Stimulated activated naive CD4-positive, alpha-beta T cell (primary cell): Measurements from ENCODE around the gene LLGL2.

Source experiments
- DNase-seq, 6 experiments: peaks; one replicate each; lab custom pipeline; 2025; lab: John Stamatoyannopoulos, UW

The LLGL2 gene

GRCh38 chr17:75492555-75493168 lies 32.8 kb upstream of the LLGL2 start:
- DNase-seq = no peak

- no peak for DNase-seq
Measured at GRCh38 chr17:75493476-75494129, 31.9 kb upstream of the LLGL2 start.

GRCh38 chr17:75494326-75494877 lies 31.1 kb upstream of the LLGL2 start:
- no peak for DNase-seq

GRCh38 chr17:75496005-75496404 lies 29.5 kb upstream of the LLGL2 start:
- no peak for DNase-seq

- DNase-seq = peak in 1 of 6 experiments; percentile 20
Measured at GRCh38 chr17:75498039-75498725, 27.3 kb upstream of the LLGL2 start.

- no peak for DNase-seq
Measured at GRCh38 chr17:75498726-75499213, 26.7 kb upstream of the LLGL2 start.

- DNase-seq = no peak
Measured at GRCh38 chr17:75499313-75500022, 26.0 kb upstream of the LLGL2 start.

- no peak for DNase-seq
Measured at GRCh38 chr17:75500419-75501216, 24.9 kb upstream of the LLGL2 start.

GRCh38 chr17:75501378-75502071 lies 24.0 kb upstream of the LLGL2 start:
- DNase-seq = no peak

GRCh38 chr17:75502072-75502720 lies 23.3 kb upstream of the LLGL2 start:
- no peak for DNase-seq

- DNase-seq = no peak
Measured at GRCh38 chr17:75502721-75503329, 22.7 kb upstream of the LLGL2 start.

- no peak for DNase-seq
Measured at GRCh38 chr17:75503337-75503950, 22.1 kb upstream of the LLGL2 start.

GRCh38 chr17:75503976-75504346 lies 21.5 kb upstream of the LLGL2 start:
- no peak for DNase-seq

GRCh38 chr17:75504347-75505151 lies 20.9 kb upstream of the LLGL2 start:
- peak in 4 of 6 experiments; percentile 13 to 19 (median 16) for DNase-seq

- no peak for DNase-seq
Measured at GRCh38 chr17:75505152-75505409, 20.4 kb upstream of the LLGL2 start.

- DNase-seq = no peak
Measured at GRCh38 chr17:75505640-75506039, 19.9 kb upstream of the LLGL2 start.

GRCh38 chr17:75506134-75506533 lies 19.4 kb upstream of the LLGL2 start:
- no peak for DNase-seq

GRCh38 chr17:75506888-75507287 lies 18.6 kb upstream of the LLGL2 start:
- DNase-seq = no peak
